ENCODE measurements around the gene CEP89.
"Not testable (repeated sequence)": the region's sequence is repeated elsewhere in the genome, so short reads cannot be mapped to it uniquely, and the experiment has no call there.

Gene CEP89

DNA sequence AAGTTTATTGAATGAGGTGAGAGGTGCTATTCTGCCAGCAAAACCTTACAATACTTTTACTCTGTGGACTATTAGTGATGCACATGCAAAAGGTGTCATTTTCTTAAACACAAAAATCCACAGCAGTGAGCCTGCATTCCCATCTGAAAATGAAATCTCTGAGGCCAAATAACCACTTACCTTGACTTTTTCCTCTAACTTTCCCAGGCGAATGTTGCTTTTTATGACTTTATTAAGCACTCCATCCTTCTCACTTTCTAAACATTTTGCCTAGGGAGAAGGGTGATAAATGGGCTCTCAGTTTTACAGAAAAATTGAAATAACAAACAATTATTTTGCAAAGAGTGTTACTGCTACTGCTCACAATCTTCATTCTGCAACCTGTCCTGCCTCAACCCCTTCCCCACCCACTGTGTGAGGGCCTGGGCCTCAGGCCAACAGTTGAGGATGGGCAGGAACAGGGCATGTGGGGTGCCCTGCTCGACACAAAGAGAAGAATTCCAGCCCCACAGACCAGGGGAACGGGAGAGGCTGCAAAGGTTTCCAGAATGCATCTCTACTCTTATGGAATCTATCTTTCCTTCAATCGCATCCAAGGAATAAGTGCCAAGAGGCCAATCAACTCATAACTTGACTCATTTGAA, 84.1 kb downstream of the CEP89 start:
- no peak overlapping the region for H3K27ac ChIP-seq
- TF ChIP-seq, protein P1, sequence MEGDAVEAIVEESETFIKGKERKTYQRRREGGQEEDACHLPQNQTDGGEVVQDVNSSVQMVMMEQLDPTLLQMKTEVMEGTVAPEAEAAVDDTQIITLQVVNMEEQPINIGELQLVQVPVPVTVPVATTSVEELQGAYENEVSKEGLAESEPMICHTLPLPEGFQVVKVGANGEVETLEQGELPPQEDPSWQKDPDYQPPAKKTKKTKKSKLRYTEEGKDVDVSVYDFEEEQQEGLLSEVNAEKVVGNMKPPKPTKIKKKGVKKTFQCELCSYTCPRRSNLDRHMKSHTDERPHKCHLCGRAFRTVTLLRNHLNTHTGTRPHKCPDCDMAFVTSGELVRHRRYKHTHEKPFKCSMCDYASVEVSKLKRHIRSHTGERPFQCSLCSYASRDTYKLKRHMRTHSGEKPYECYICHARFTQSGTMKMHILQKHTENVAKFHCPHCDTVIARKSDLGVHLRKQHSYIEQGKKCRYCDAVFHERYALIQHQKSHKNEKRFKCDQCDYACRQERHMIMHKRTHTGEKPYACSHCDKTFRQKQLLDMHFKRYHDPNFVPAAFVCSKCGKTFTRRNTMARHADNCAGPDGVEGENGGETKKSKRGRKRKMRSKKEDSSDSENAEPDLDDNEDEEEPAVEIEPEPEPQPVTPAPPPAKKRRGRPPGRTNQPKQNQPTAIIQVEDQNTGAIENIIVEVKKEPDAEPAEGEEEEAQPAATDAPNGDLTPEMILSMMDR (conservative IDR thresholded peaks at IDR 0.05), result no peak

DNA sequence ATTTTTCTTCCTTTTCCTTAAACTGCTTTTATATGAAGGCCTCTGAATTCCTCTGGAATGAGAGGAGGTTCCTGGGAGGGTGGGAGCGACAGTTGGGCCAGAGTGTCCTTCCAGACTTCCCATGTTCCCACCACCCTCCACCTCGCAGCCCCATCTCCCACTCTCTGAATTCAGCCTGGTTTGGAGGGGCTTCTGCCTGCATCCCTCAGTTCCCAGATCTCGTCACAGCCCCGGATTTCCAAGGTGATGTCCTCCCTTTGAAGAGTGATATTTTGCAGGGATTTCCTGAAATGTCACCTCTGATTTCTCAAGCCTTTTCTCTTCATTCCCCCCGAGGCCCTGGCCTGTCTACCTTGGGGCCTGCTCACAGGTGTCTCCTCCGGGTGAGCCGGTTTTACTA, 85.5 kb downstream of the CEP89 start:
- TF ChIP-seq, protein P1 (conservative IDR thresholded peaks at IDR 0.05), result no peak
- H3K27ac ChIP-seq, result no peak overlapping the region

DNA sequence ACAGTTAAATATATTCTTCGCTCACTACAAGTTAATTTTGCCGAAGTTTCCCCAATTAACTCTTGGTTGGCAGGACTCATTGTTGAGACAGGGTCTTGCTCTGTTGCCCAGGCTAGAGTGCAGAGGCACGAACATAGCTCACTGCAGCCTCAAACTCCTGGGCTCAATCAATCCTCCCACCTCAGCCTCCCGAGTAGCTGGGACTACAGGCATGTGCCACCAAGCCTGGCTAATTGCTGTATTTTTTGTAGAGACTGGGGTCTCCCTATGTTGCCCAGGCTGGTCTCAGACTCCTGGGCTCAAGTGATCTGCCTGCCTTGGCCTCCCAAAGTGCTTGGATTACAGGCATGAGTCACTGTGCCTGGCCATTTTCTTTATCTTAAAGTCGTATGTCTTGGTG, 86.5 kb downstream of the CEP89 start:
- not testable (repeated sequence) for H3K27ac ChIP-seq

DNA sequence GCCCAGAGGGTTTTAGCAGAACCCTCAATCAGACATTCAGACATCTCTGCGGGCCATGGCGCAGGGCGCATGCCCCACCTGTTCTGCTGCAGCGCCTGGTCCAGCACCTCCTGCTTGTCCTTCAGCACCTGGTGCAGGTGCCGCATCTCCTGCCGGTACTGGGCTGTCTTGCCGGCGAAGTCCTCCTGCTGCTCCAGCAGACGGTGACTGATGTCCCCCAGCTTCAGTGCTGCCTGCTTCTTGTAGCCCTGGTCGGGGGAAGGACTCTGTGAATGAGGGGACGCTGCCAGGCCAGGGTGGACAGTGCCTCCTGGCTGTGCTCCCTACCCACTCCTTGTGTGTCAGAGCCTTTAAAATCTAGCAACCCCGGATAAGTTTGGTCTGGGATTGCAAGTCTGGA, 90.0 kb downstream of the CEP89 start:
- H3K27ac ChIP-seq, result no peak overlapping the region
- TF ChIP-seq, protein P1 (conservative IDR thresholded peaks at IDR 0.05), result no peak

DNA sequence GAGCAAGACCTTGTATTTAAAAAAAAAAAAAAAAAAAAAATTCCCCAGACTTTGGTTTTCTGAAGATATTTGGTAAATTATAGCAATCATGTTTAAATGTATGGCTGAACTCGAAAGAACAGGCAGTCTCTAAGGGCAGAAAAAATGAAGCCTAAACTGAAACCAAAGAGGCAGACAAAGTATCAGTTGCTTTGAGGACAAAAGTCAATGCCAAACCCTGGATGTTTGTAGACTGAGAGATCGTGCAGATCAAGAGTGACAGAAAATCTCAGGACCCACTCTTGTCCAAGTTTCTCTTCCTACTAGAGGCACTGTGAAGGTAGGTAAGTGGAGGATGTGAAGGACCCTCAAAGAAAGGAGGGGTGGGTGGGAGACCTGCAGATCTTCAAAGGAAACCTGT, 91.1 kb downstream of the CEP89 start:
- H3K27ac ChIP-seq, result no peak overlapping the region
- TF ChIP-seq, protein P1 (conservative IDR thresholded peaks at IDR 0.05), result no peak

DNA sequence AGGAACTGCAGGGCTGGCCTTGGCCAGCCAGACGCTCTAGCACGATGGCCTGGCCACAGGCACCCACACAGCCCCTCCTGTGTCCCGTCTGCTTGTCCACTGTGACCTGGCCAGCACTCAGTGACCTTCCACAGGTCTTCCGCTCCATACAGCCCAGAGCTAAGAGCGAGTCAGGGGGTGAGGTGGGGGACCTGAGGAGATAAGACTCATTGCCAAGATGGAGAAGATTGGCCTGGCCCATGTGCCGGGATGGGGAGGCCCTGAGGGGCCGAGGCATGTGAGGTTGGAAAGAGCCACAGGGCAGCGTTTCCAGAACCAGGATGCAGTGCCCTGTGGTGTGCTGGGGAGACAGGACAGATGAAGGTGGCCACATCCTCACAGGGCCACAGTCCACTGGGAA, 92.0 kb downstream of the CEP89 start:
- TF ChIP-seq, protein P1 (conservative IDR thresholded peaks at IDR 0.05), result no peak

DNA sequence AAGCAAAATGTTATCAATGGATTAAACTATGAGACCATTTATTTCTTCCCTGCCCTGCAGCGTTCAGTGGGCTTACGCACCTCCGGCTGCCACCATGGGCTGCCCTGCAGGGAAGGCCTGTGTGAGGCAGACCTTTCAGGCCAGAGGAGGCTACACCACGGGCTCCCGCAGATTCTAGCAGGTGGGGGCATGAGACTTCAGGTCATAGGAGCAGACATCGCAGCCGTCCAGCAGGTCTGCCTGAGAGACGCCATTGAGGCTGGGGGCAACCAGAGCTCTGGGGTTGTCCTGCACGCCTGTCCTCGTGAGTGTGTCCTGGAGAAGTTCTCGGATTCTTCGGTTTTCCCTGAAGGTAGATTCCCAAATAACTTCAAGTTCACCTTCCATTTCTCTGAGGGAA, 92.8 kb downstream of the CEP89 start:
- TF ChIP-seq, protein P1 (conservative IDR thresholded peaks at IDR 0.05), result no peak

More for the DNA sequence above, 92.0 kb downstream of the CEP89 start:
- no peak overlapping the region for H3K27ac ChIP-seq

DNA sequence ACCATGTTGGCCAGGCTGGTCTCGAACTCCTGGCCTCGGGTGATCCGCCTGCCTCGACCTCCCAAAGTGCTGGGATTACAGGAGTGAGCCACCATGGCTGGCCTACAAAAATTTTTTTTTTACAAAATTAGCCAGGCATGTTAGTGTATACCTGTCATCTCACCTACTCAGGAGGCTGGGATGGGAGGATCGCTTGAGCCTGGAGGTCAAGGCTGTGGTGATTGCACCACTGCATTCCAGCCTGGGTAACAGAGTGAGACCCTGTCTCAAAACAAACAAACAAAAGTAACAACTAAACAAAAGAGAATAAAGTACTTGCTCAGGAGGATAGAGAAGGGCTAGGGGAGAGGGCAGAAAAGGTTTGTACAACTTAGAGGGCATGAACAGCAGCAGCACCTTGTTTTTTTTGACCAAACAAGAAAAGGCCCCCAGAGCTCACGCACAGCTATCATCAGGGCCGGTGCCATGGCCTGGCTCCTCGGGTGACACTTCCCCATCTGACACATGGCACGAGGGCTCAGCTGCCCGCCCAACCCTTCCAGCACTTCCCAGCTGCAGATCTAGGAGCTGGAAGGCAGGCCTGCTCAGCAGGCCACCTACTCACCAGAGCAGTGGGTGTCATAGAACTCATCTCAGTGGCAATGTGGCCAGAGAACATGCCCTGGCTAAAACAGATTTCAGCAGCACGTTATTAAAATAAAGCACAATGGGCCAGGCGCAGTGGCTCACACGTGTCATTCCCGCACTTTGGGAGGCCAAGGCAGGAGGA, 93.6 kb downstream of the CEP89 start:
- no peak overlapping the region for H3K27ac ChIP-seq
- TF ChIP-seq, protein P1 (conservative IDR thresholded peaks at IDR 0.05), result no peak

More for the DNA sequence above, 92.8 kb downstream of the CEP89 start:
- H3K27ac ChIP-seq, result no peak overlapping the region

Data from VCaP (cell line).